MM.1S (cell line): ENCODE results near the gene STARD3.

Experiments
- DNase-seq: peaks from one replicate; pipeline ENCODE4 v3.0.0-alpha.2; 2015
- H2AFZ ChIP-seq: fragments of 300-600 bp; sonication (generic); 2 replicates; pipeline ENCODE4 v1.6.0; 2016; ENCODE audit warnings: antibody characterized with exemption, low read length
- H3F3A ChIP-seq: fragments of 300-600 bp; sonication (generic); 2 replicates; pipeline ENCODE4 v1.6.1; 2016; ENCODE audit warnings: mild to moderate bottlenecking, antibody characterized with exemption, low read length, moderate library complexity, mixed read lengths; ENCODE audit not compliant: insufficient read depth
- H3K27ac ChIP-seq: fragments of 300-600 bp; sonication (generic); 2 replicates; pipeline ENCODE4 v1.5.1; 2016; ENCODE audit warnings: mild to moderate bottlenecking, low read length
- H3K27me3 ChIP-seq: fragments of 300-600 bp; sonication (generic); replicated peaks from 2 replicates; pipeline ENCODE4 v1.6.0; 2016; ENCODE audit warnings: low read length; ENCODE audit not compliant: insufficient read depth
- H3K36me3 ChIP-seq: fragments of 300-600 bp; sonication (generic); replicated peaks from 2 replicates; pipeline ENCODE4 v1.6.1; 2016; ENCODE audit warnings: mild to moderate bottlenecking, low read length, mixed read lengths; ENCODE audit not compliant: insufficient read depth
- H3K4me1 ChIP-seq: fragments of 300-600 bp; sonication (generic); 2 replicates; pipeline ENCODE4 v1.6.1; 2016; ENCODE audit warnings: low read length, mixed read lengths
- H3K4me2 ChIP-seq: fragments of 300-600 bp; sonication (generic); 2 replicates; pipeline ENCODE4 v1.6.0; 2016; ENCODE audit warnings: low read depth, low read length
- H3K4me3 ChIP-seq: fragments of 300-600 bp; sonication (generic); 2 replicates; pipeline ENCODE4 v1.5.1; 2016; ENCODE audit warnings: low read length, mixed read lengths
- H3K79me2 ChIP-seq: fragments of 300-600 bp; sonication (generic); 2 replicates; pipeline ENCODE4 v1.6.1; 2016; ENCODE audit warnings: mixed run types, low read length, mixed read lengths
- H3K9ac ChIP-seq: fragments of 300-600 bp; sonication (generic); 2 replicates; pipeline ENCODE4 v1.6.1; 2016; ENCODE audit warnings: low read length, mixed read lengths
- H3K9me2 ChIP-seq: fragments of 300-600 bp; sonication (generic); replicated peaks from 2 replicates; pipeline ENCODE4 v1.6.1; 2016; ENCODE audit warnings: mild to moderate bottlenecking, low read length, mixed read lengths; ENCODE audit not compliant: insufficient read depth
- H3K9me3 ChIP-seq: fragments of 300-600 bp; sonication (generic); replicated peaks from 2 replicates; pipeline ENCODE4 v1.6.1; 2016; ENCODE audit warnings: mild to moderate bottlenecking, low read length, mixed read lengths; ENCODE audit not compliant: insufficient read depth
- H4K20me1 ChIP-seq: fragments of 300-600 bp; sonication (generic); 2 replicates; pipeline ENCODE4 v1.6.1; 2016; ENCODE audit warnings: mild to moderate bottlenecking, low read length, moderate library complexity, mixed read lengths; ENCODE audit not compliant: insufficient read depth
- EZH2 ChIP-seq: fragments of 300-600 bp; sonication (generic); optimal IDR thresholded peaks from 2 replicates; pipeline ENCODE3; 2017; ENCODE audit warnings: low read depth, mild to moderate bottlenecking, antibody characterized with exemption, low read length, mixed read lengths
- EZH2phosphoT487 ChIP-seq: fragments of 300-600 bp; sonication (generic); IDR thresholded peaks from 2 replicates; pipeline ENCODE4 v1.6.1; 2018; ENCODE audit warnings: antibody characterized with exemption, low read length
- TF ChIP-seq, protein P1 (sequence below): fragments of 300-600 bp; sonication (generic); IDR thresholded peaks from 2 replicates; pipeline ENCODE4 v1.5.1; 2016; ENCODE audit warnings: antibody characterized with exemption, low read length, mixed read lengths

The STARD3 gene

DNA sequence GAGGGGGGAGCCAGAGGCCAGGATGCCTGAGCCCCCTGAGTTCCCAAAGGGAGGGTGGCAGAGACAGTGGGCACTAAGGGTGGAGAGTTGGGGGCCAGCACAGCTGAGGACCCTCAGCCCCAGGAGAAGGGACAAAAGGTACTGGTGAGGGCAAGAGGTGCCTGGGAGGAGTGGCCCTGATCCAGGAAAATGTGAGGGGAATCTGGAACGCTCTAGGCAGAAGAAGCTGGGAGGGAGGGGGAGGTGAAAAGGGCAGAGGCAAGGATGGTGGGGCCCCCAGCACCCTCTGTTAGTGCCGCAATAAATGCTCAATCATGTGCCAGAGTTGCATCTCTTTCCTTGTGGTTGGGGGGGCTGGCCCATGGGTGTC is 29.3 kb downstream of the STARD3 start:
- Histone ChIP-seq H3K9me3 (no peaks in the 10 kb centered on the region), H3K9ac (no peak overlapping the region), H3F3A (no peaks in the 10 kb centered on the region), H3K36me3 (no peaks in the 10 kb centered on the region), H3K4me3 (no peak overlapping the region), H3K27me3 (peaks cover 27% of the 10 kb centered on the region), H3K79me2 (no peaks in the 10 kb centered on the region), H3K4me2 (no peak overlapping the region), H3K9me2 (no peaks in the 10 kb centered on the region), H4K20me1 (no peaks in the 10 kb centered on the region), H3K27ac (no peak overlapping the region), H2AFZ (no peak overlapping the region), H3K4me1 (no peaks in the 10 kb centered on the region)
- TF ChIP-seq EZH2phosphoT487: no peak
- TF ChIP-seq, protein P1, sequence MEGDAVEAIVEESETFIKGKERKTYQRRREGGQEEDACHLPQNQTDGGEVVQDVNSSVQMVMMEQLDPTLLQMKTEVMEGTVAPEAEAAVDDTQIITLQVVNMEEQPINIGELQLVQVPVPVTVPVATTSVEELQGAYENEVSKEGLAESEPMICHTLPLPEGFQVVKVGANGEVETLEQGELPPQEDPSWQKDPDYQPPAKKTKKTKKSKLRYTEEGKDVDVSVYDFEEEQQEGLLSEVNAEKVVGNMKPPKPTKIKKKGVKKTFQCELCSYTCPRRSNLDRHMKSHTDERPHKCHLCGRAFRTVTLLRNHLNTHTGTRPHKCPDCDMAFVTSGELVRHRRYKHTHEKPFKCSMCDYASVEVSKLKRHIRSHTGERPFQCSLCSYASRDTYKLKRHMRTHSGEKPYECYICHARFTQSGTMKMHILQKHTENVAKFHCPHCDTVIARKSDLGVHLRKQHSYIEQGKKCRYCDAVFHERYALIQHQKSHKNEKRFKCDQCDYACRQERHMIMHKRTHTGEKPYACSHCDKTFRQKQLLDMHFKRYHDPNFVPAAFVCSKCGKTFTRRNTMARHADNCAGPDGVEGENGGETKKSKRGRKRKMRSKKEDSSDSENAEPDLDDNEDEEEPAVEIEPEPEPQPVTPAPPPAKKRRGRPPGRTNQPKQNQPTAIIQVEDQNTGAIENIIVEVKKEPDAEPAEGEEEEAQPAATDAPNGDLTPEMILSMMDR: no peak
- TF ChIP-seq EZH2: no peak
- no peak for DNase-seq

DNA sequence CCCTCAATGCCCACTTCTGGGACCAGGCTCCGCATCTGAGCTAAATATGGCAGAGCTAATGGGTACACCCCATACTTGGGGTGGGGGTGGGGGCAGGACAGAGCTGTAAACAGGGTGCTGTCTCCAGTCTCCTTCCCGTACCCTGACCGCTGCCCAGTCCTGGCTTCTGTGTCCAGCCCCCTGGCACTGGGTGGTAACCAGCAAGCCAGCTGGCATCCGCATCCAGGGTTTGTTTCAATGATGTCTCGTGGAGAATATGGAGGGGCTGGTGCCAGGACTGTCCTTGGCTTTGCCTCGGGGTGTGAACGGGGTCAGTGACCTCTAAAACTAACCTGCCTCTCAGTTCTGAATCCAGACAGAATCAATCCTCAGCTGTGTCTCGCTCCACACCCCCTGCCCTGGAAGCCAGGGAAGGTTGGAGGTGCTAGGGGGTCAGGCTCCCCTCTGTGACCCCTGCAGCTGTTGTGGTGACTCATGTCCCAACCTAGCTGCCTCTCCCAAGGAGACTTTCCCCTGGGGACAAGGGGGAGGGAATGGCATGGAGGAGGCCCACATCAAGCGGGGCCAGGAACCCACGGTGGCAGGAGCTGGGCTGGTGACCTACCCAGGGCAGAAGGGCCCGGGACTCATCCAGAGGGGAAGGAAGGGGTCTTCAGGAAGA is 29.8 kb downstream of the STARD3 start:
- Histone ChIP-seq H3K9me2 (no peaks in the 10 kb centered on the region), H2AFZ (no peak overlapping the region), H3K4me1 (no peaks in the 10 kb centered on the region), H3K27me3 (peaks cover 27% of the 10 kb centered on the region), H4K20me1 (no peaks in the 10 kb centered on the region), H3K79me2 (no peaks in the 10 kb centered on the region), H3K27ac (no peak overlapping the region), H3F3A (no peaks in the 10 kb centered on the region), H3K4me3 (no peak overlapping the region), H3K9me3 (no peaks in the 10 kb centered on the region), H3K36me3 (no peaks in the 10 kb centered on the region), H3K4me2 (no peak overlapping the region), H3K9ac (no peak overlapping the region)
- TF ChIP-seq EZH2: no peak
- TF ChIP-seq, protein P1: no peak
- TF ChIP-seq EZH2phosphoT487: no peak
- DNase-seq: no peak

DNA sequence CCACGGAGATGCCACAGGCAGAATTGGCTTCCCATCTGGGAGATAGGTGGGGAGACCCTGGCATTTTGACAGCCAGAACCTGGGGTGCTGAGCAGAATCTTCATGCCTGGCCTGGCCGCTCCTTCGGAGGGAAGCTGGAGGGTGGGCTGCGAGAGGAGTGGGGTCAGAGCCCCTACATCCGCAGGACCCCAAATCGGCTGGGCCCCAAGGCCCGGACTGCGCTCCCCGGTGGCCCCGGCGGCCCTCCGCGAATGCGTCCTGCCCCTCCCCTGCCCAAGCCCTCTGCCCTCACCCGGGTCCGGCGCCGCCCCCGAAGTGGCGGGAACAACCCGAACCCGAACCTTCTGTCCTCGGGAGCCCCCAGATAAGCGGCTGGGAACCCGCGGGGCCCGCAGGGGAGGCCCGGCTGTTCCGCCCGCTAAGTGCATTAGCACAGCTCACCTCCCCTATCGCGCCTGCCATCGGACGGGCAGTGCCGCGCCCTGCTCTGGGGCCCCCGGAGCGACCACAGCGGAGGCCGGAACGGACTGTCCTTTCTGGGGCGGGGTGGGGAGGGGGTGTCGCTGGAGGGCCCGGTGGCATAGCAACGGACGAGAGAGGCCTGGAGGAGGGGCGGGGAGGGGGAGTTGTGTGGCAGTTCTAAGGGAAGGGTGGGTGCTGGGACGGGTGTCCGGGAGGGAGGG is 30.5 kb downstream of the STARD3 start:
- Histone ChIP-seq H3K27ac (no peak overlapping the region), H2AFZ (no peak overlapping the region), H3K9ac (no peak overlapping the region), H3K27me3 (peaks cover 27% of the 10 kb centered on the region), H3K9me3 (no peaks in the 10 kb centered on the region), H3F3A (no peaks in the 10 kb centered on the region), H3K4me2 (no peak overlapping the region), H3K4me3 (no peak overlapping the region), H3K79me2 (no peaks in the 10 kb centered on the region), H4K20me1 (no peaks in the 10 kb centered on the region), H3K36me3 (no peaks in the 10 kb centered on the region), H3K9me2 (no peaks in the 10 kb centered on the region), H3K4me1 (no peaks in the 10 kb centered on the region)
- no peak for DNase-seq
- TF ChIP-seq, protein P1: no peak
- TF ChIP-seq EZH2 (no peak), EZH2phosphoT487 (no peak)
